T-helper 9 cell (primary cell): Measurements from ENCODE around the gene GAS7.

Source experiments
- DNase-seq: peaks from one replicate; pipeline ENCODE4 v3.0.0-alpha.2; 2020

Gene GAS7

DNA sequence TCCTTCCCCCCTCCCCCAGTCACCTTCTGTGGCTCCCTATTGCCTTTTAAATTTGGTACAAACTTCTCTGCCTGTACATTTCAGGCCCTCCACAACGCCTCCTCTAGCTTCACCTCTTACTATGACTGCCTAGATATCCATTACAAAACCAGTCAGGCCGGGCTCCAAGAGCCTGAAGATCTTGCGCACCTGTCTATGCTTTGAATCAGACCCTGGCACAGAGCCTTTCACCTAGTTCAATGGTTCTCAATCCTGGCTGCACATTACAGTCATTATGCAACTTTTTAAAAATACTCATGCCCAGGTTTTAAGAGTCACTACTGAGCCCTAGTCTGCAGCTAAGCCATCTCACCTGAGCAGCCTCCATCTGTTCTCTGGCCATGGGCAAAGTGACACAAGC lies 1.6 kb upstream of the GAS7 start:
- DNase-seq, result no peak

DNA sequence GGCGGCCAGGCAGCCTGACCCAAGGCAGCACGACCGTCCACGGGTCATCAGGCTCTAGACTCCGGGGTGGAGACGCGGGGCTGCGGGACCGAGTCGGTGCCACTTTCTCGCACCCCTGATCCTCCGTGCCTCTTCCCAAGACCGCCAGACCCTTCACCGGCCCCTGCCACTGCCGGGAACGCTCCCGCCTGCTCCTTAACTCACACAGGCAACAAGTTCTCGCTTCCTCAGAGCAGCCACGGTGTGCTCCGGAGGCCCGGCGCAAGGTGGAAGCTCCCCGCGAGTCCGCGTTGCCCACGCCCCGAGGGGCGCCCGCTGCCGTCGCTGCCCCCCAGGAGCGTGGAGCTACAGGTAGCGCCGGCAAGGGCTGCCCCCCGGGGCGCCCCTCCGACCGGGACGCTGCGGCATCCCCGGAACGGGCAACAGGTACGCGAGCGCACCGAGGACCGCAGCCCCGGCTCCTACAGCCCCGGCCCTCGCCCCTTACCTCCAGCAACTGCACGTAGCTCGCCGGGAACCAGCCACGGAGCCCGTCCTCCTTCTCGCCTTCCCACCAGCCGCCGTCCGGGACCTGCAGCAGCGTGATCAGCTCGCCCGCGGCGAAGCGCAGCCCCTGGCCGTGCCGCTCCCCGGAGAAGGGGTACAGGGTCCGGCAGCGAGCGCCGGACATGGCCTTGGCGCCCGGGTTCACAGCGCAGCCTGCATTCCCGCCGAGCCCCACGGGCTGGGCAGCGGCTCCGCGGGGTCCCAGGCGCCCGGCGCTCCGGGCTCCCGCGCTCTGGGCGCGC lies 491 bp downstream of the GAS7 start:
- DNase-seq, result no peak

DNA sequence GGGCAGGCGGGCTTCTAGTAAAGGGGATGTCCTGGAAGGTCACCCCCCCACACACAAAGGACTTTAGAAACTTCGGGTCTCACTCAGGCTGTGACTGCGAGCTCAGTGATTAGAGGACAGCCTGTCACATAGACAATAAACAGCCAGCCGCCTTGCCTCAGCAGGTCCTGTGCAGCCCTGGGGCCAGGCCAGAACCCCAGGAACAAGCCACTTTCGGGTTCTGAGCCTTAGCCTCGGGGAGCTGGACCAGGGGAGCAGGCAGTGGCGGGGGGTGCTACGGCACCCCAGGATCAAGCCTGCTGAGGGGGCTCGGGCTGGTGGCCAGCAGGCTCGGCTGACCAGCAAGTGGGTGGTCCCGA lies 1.1 kb downstream of the GAS7 start:
- no peak for DNase-seq

DNA sequence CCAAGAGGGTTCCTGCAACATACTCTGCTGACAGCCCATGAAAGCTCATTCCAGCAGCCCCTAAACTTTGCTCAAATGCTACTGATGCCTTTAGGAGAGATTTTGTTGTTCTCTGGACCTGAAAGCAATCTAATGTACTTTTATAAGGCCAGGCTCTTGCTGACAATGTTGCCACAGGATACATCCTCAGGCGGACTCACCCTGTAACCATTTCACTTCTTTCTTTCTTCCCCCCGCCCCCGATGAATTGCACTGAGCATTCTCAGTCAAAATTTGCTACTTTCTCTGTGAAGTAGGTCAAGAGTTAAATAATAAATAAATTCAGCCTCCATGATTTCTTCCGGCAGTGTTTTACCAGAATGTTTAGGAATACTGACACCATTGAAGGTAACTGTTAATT lies 1.5 kb downstream of the GAS7 start:
- DNase-seq, result no peak

DNA sequence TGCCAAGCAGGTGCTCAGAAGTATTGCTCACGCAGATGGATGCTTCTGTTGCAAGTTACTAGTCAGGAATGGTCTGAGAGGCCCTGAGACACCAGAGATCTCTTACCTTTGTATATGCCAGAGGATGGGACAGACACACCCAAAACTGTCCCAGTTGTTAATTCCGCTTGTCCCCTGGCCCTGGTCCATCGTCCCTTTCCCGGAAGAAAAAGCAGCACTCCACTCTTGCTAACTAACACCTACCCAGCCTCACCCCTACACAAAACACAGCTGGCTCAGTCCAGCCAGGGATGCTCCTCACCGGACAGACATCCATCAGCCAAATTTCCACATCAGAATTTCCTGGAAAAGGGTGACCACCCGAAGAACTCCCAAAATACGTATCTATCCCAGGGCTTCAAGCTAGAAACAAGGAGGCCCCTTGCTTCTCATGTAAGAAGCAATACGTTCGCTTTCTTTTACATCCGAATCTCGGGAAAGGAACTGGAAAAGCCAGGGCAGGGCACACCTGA lies 2.0 kb downstream of the GAS7 start:
- DNase-seq, result no peak

DNA sequence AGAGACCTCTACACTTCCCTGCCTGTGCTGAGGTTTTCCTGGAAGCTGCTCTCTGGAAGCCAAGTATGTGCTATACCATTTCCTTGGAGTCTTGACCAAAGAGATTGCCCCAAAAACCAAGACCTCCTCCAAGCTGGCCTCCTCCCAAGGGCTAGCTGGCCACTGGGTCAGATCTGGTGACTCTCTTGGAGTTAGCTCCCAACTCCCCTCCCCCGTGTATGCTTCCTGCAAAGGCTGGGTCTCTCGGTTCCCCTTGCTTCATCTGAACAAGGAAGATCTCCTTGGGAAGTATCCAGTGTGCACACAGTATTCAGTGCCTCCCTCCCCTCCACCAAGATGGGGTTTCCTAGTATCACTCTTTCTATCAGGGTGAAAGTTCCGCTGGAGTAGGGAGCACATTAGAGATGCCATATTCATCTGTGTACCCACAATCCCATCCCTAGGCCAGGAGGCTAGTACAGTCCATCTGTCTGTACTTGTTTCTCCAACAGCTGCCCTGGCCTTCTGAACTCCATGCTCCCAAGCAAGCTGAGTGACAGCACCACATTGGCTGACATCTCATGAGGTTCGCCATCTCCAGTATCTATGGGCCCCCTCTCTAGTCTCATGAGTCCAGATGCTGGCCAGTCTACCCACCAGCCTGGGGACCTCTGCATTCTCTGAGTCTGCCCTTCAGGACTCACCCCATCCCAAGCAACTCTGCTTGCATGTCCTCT lies 3.2 kb downstream of the GAS7 start:
- DNase-seq, result no peak

DNA sequence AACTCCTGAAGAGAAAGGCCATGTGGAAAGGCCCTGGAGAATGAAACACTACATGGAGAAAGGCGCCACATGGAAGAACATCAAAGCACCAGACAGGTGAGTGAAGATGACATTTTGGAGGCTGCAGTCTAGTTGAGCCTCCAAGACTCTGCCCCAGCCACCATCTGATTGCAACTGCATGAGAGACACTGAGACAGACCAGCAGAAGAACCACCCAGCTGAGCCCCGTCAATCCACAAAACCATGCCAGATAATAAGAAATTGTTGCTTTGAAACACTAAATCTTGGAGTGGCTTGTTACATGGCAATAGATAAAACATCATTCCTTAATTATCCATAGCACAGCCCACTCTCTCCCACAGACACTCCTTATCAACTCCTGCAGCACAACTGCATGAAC lies 4.8 kb downstream of the GAS7 start:
- DNase-seq, result no peak

DNA sequence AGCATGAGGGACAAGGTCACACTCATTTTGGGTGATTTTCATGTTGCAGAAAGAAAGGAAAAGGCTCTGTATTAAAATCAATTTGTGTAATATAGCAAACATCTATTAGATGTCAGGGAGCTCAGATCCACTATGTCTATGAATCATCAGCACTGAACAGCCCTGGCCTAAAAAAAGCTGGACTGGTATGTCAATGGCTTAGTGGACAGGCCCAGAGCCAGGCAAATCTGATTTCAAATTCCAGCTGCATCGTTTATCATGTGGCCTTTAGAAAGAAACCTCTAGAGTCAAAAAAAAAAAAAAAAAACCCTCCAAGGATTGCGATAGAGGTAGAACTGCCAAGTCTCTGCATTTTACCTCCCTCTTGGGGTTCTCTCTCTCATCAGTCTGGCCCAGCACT lies 5.4 kb downstream of the GAS7 start:
- DNase-seq, result no peak

DNA sequence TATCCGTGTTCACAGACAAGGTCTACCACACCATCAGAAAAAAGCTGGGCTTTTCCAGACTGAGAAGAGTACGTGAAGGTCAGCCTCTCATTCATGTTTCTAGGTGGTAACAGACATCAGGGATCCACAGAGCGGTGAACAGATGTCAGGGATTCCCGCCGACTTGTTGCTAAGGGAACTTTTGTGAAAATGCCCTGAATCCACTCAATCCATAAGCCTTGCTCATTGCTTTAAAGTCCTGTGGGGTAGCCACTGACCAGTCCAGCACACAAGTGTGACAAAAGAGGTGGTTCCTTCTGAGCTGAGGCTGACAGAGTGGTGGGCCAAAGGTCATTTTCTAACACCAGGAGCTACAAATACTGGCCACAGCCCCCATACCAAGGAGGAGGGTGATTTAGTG lies 5.9 kb downstream of the GAS7 start:
- no peak for DNase-seq

DNA sequence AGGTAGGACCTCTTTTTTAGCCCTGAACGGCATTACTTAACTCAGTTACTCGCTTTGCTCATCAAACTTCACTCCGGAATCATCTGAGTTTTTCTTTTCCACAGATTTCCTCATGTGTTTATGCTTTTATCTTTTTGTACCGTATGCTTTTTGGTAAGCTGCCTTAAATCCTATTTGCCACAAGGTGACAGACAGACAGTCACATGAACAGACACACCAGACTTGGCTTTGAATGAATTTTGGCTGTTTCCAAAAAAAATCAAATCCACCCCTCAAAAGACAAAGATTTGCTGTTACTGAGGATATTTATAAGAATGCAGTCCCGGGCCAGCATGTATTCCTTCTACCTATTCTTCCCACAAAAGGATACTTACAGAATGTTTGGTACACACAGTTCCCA lies 10.9 kb downstream of the GAS7 start:
- DNase-seq, result no peak

DNA sequence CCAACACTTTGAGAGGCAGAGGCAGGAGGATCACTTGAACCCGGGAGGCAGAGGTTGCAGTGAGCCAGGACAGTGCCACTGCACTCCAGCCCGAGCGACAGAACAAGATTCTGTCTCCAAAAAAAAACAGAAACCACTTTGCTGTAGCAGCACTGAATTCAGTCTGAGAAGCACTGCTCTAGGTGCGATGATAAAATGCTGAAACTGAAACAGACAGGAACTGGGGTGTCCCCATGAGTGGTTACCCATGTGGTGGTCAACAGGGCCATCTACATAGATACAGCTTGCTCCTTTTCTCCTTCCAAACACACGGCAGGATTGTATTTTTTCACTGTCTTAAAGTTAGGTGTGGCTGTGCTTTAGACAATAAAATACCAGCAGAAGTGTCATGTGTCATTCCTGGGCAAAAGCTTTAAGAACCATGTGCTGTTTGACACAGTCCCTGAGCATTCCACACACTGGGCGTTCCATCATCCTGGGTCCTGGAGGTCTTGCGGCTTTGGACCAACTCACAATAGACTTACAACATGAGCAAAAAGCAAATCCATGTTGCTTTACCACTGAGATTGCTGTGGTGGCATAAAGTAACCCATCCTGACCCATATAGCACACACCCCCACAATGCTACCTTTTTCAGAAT lies 11.5 kb downstream of the GAS7 start:
- no peak for DNase-seq

DNA sequence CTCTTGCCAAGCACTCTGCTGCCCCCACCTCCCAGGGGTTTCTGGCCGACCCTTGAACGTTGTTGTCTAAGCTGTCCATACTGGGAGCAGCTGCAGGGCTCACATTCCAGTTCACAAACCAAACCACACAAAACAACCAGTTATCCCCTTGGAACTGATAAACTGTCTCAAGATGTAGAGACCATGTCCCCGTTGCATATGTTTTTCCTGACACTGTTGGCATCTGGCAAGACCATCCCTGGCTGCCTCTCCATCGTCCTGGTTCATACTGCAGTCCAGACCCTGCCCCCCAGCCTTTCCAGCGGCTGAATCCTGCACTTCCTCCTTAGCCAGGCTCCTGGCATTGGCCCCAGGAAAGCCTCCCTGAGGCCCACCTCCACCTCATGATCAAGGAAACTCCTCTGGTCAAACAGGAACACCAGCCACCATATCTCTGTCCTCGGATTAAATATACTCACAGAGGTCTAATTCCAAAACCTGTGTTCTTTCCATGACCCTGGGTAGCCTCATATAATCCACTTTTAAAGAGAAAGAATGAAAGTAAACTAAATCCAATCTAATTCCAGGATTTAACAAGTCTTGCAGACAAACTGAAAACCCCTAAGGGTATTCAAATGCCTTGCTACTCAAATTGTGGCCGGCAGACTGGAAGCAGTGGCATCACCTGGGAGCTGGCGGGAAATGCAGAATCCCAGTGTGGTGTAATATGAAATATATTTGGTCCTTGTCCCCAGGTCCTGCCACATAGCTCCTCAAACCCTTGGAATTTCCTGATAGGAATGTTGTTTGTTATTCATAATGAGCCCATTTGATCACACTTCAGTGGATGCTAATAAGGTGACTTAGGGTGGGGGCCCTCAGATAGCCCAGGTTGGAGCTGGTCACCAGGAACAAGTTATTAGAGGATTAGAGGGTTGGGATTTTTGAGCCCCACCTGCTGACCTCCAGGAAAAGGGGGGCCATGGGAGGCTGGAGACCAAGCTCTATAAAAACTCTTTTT lies 14.2 kb downstream of the GAS7 start:
- no peak for DNase-seq

DNA sequence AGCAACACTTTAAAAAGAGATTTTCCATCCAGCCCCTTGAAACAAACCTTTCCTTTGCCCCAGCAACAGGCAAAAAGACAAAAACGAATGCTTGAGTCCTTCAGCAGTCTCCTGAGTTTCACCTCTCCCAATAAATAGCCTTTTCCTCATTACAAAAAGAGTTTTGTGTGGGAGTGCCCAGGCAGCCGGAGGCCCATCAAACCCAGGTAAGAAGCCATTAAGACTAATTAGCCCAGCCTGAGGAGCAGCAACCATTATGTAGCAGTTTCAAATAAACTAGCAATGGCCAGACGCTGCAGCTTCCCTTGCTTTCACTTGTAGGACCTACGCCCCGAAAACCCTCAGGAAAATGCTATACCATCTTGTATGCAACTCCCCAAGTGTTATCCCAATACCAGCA lies 15.6 kb downstream of the GAS7 start:
- no peak for DNase-seq

DNA sequence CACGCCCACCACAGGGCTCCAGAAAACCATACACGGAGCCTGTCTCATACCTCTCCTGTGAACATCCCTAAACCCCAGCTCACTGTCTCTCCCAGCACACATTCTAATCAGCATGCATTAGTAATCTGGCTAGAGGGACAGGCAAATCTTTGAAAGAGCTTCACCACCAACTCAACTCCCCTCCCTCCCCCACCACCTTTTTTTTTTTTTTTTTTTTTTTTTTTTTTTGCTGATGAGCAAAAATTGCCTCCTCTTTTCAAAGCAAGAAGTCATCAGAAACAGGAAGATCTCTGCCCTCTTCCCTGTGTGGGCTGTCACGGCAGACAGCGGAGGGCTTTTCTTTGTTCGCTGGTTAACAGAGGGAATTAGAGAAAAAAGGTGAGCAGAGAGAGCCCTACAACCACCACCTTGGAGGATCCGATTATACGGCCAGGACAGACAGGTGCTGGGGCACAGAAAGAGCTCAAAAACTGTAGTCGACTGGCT lies 19.9 kb downstream of the GAS7 start:
- DNase-seq, result no peak

DNA sequence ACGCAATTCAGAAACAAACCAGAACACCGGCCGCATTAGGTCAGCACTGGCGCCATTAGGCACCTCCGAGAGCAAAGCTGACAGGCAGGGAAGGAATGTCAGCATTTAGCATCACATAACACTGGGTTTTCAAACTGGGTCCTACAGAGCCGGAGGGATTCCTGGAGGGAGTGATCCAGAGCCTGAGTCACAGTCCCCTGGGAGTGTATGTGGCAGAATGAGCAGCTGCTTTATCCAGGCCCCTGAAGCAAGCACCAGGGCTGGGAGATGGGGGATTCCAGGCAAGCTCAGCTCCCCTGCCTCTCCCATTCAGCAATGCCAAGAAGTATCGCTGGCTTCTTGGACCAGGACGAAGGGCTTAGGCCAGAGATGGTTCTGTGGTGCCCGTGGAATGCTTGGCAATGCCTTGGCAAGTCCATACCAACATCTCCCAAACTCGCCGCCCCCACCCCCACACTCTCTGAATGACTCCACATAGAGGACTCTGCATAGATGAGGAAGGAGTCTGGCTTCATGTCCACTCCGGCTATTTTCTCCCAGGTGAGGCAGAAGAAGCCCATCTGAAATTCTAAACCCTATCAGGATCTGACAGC lies 20.4 kb downstream of the GAS7 start:
- no peak for DNase-seq

DNA sequence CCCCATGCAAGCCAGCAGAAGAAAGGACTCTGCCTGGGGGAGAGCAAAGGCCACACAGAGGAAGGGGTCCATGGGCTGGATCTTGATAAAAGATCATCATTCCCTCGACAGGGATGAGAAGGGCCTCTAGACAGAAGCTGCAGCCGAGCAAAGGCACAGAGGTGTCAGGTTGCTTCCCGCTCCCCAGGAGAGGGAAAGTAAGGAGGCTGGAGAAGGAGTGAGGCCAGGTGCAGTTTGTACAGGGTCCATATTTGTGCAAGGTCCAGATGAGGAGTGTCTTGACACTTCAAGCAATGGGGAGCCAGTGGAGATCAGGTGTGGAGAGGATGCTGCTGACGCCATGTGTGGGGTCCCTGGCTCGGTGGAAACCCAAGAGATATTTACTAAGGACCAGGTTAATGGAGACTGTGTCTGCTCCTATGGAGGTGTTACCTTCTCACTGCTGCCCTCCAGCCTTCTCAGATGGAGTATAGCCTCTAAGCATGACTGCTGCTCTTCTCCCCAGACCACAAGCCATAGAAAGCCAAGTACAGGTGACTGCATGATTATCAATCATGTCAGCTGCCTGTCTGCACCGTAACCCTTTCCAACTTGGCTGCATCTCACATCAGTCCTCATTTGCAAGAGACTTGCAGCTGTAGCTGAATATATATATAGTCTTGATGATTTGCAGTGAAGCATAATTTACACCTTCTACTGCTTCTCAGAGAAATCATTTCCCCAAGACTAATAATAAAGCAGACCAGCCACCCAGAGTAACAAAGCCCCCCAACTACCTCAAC lies 21.1 kb downstream of the GAS7 start:
- DNase-seq, result no peak

DNA sequence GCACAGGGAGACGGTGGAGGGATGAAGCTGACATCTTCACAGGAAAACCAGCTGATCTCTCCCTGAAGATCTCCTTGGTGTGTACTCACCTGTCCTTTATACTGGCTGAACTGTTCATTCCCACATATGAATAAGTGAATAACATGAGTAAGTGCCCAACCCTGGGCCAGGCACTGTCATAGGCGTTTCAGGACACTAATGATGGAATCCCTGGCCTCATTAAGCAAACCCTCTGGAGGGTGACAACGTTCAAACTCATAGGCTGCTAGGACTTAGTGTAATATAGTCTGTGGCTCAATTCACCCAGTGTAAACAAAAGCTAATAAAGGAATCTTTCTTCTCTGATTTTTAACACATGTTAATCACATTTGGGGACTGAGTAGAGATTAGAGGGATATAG lies 24.5 kb downstream of the GAS7 start:
- DNase-seq, result no peak

DNA sequence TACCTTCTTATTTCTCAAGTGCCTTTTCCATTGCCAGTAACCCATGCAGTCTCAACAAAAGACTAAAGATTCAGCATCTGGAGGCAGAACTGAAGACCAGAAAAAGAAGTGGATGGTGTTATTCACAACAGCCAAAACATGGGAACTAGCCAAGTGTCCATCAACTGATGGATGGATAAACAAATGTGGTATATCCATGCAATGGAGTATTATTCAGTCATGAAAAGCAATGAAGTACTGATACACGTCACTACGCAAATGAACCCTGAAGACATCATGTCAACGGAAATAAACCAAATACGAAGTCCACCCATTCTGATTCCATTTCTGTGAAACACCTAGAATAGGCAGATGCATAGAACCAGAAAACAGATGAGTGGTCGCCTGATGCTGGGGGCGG lies 25.6 kb downstream of the GAS7 start:
- no peak for DNase-seq

DNA sequence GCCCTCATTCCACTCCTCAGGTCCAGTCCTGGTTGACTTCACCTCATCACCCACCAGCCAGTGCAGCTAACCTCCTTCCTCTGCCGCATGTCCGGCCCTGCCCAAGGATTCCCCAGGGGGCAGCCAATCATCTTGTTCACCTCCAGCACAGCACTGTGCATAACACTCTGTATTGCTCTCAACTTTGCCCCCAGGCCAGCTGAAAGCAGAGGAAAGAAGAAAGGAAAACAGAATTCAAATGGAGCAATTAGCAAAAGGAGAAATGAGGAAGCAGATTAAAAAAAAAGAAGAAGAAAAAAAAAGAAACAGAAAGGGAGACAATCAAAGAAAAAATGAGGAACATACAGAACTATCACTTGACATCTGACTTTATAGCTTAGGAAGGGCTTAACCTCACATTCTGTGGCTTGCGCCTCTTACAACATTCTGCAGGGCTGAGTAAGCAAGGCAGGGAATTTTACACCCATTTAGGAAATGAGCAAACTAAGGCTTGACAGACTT lies 26.1 kb downstream of the GAS7 start:
- DNase-seq, result no peak

DNA sequence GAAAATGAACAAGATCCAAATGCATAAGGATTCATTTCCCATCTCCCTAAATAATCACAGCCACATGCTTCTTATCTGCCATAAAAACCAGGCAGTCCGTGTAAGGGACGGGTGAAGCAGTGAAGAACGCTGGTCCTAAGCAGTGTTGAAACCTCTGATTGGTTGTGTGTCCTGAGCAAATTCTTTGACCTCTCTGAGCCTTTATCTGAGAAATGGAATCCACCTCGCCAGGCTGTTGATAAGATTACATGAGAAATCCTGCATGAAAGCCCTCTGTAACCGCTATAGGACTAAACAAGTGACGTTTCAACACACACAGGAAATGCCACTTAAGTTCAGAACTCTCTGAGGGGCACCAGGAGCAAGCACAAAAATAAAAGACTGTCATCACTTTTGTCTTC lies 26.8 kb downstream of the GAS7 start:
- no peak for DNase-seq

DNA sequence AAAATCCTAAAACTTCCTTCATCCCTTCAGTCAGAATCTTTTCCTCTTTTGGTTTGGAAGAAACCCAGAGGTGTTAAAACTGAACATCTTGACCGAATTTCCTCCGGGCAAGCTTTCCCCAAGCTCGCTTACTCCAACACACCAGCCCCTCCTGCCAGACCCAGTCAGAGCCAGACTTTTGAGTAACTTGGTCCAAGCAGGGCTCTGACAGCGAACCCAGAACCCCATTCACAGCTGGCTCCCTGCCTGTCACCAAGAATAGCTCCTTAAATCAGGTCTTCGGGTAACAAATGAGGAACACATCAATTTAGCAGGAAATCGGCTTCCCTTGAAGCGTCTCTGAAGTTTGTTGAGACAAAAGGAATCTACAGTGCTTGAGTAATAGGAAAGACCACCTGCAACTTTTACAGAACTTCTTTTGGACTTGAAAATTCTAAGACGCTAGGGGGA lies 27.3 kb downstream of the GAS7 start:
- no peak for DNase-seq
